ENCODE data around the gene SCN4B. TPM values are rescaled to one million over a fixed set of nuclear protein-coding genes. Genes with fewer than 3 reads are reported as not detected.
"Not testable (repeated sequence)": the region's sequence is repeated elsewhere in the genome, so short reads cannot be mapped to it uniquely, and the experiment has no call there.

The SCN4B gene
- total RNA-seq, 4 donors from 2014 or later, result 2.7 to 5.8 (median 3.8) TPM

GRCh38 chr11:118199135-118199534 lies 46.5 kb upstream of the SCN4B start:
- Histone ChIP-seq H3K4me3 (no peak overlapping the region), H3K27me3 (no peaks in the 10 kb centered on the region), H3K36me3 (no peaks in the 10 kb centered on the region), H3K9me3 (no peaks in the 10 kb centered on the region), H3K27ac (no peak overlapping the region), H3K4me1 (peaks cover 4 to 25% (median 11%) of the 10 kb centered on the region in 3 donors)
- TF ChIP-seq POLR2AphosphoS5 (IDR thresholded peaks at IDR 0.05) (no peak), CTCF (IDR thresholded peaks at IDR 0.05) (no peak), EP300 (IDR thresholded peaks at IDR 0.05) (no peak), POLR2A (IDR thresholded peaks at IDR 0.05) (no peak)
- WGBS, 2 donors (ENCODE audit: low coverage in 1 of 2), result 32 to 63% methylated on average over 4 to 6 of the region's 6 CpGs
- ATAC-seq, result no peak

GRCh38 chr11:118198370-118198769 lies 45.7 kb upstream of the SCN4B start:
- ATAC-seq, result no peak
- Histone ChIP-seq H3K4me3 (no peak overlapping the region), H3K9me3 (no peaks in the 10 kb centered on the region), H3K36me3 (no peaks in the 10 kb centered on the region), H3K27ac (no peak overlapping the region), H3K27me3 (no peaks in the 10 kb centered on the region), H3K4me1 (peaks cover 4 to 27% (median 11%) of the 10 kb centered on the region in 3 donors)
- 0 to 1% methylated on average over 7 to 8 of the region's 9 CpGs for WGBS, 2 donors (ENCODE audit: low coverage in 1 of 2)
- TF ChIP-seq CTCF (IDR thresholded peaks at IDR 0.05) (peak; percentile 56 to 91 (median 62)), POLR2A (IDR thresholded peaks at IDR 0.05) (no peak)

- H3K27me3 ChIP-seq, result peaks cover 10% of the 10 kb centered on the region
- H3K36me3 ChIP-seq, result no peaks in the 10 kb centered on the region
- TF ChIP-seq POLR2AphosphoS5 (IDR thresholded peaks at IDR 0.05) (peak; percentile 59), CTCF (IDR thresholded peaks at IDR 0.05) (no peak)
- H3K27ac ChIP-seq, result peak overlapping the region in 3 of 4 donors; percentile 63 to 72 (median 70)
- no peaks in the 10 kb centered on the region for H3K9me3 ChIP-seq
- ATAC-seq, result peak; percentile 97
- no peak overlapping the region for H3K4me3 ChIP-seq
- 12 to 15% methylated on average over 4 to 7 of the region's 10 CpGs for WGBS, 2 donors (ENCODE audit: low coverage in 1 of 2)
- H3K4me1 ChIP-seq, result peaks cover 4 to 27% (median 11%) of the 10 kb centered on the region in 3 donors
Measured at GRCh38 chr11:118194835-118195627, 42.4 kb upstream of the SCN4B start.

- 58 to 65% methylated on average over 4 of the region's 6 CpGs for WGBS, 2 donors (ENCODE audit: low coverage in 1 of 2)
Measured at GRCh38 chr11:118193910-118194566, 41.4 kb upstream of the SCN4B start.

DNA sequence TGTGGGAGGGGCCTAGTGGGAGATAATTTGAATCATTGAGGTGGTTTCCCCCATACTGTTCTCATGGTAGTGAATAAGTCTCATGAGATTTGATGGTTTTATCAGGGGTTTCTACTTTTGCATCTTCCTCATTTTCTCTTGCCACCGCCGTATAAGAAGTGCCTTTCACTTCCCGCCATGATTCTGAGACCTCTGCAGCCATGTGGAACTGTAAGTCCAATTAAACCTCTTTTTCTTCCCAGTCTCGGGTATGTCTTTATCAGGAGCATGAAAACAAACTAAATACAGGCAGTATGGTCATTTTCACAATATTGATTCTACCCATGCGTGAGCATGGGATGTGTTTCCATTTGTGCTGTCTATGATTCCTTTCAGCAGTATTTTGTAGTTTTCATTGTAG lies 40.2 kb upstream of the SCN4B start:
- H3K4me3 ChIP-seq, H3K27ac ChIP-seq, H3K36me3 ChIP-seq, H3K9me3 ChIP-seq, ATAC-seq: not testable (repeated sequence)
- WGBS, 2 donors (ENCODE audit: low coverage in 1 of 2), result 88 to 95% methylated on average over 5 of the region's 5 CpGs
- peaks cover 18% of the 10 kb centered on the region for H3K27me3 ChIP-seq
- H3K4me1 ChIP-seq, result peaks cover 4 to 20% (median 11%) of the 10 kb centered on the region in 3 donors

More at GRCh38 chr11:118193910-118194566, 41.4 kb upstream of the SCN4B start:
- no peak overlapping the region for H3K4me3 ChIP-seq
- H3K27ac ChIP-seq, result peak overlapping the region in 3 of 4 donors; percentile 63 to 72 (median 70)
- no peak for TF ChIP-seq POLR2A (IDR thresholded peaks at IDR 0.05)
- TF ChIP-seq EP300 (IDR thresholded peaks at IDR 0.05), result no peak
- TF ChIP-seq POLR2AphosphoS5 (IDR thresholded peaks at IDR 0.05), result no peak
- peaks cover 10% of the 10 kb centered on the region for H3K27me3 ChIP-seq
- no peaks in the 10 kb centered on the region for H3K9me3 ChIP-seq
- no peaks in the 10 kb centered on the region for H3K36me3 ChIP-seq
- peaks cover 4 to 25% (median 11%) of the 10 kb centered on the region in 3 donors for H3K4me1 ChIP-seq
- ATAC-seq, result no peak

- 88 to 100% methylated on average over 2 of the region's 2 CpGs for WGBS, 2 donors (ENCODE audit: low coverage in 1 of 2)
Measured at GRCh38 chr11:118190942-118191506, 38.4 kb upstream of the SCN4B start.

More at GRCh38 chr11:118190942-118191506, 38.4 kb upstream of the SCN4B start:
- not testable (repeated sequence) for H3K27ac ChIP-seq, ATAC-seq, H3K36me3 ChIP-seq, H3K4me3 ChIP-seq, H3K9me3 ChIP-seq
- H3K27me3 ChIP-seq, result peaks cover 26% of the 10 kb centered on the region
- peaks cover 4 to 20% (median 11%) of the 10 kb centered on the region in 3 donors for H3K4me1 ChIP-seq

All from gastroesophageal sphincter (tissue), 4 donors.